GM21717 (cell line): ENCODE data around the gene KIF18B.
A peak's percentile ranks its signal among the peaks of the same experiment; 100 is the strongest.

Experiments used
- ATAC-seq: cut with Tn5 transposase; IDR thresholded peaks from one replicate; pipeline ENCODE4 v1.9.1; 2021; ENCODE audit warnings: mild to moderate bottlenecking, moderate library complexity; ENCODE audit not compliant: unreplicated experiment

KIF18B gene

GRCh38 chr17:44947461-44948314, at the start of gene KIF18B:
TSS of gene KIF18B (minus strand) at chr17:44947773. CDS start at chr17:44936344, 11,429 bp downstream.
- peak; percentile 79 for ATAC-seq

- ATAC-seq: no peak
Observed at GRCh38 chr17:44996304-44996703, 48.7 kb upstream of the KIF18B start.

- no peak for ATAC-seq
Observed at GRCh38 chr17:44995436-44996001, 47.9 kb upstream of the KIF18B start.

- no peak for ATAC-seq
Observed at GRCh38 chr17:44992242-44992939, 44.8 kb upstream of the KIF18B start.

- ATAC-seq: no peak
Observed at GRCh38 chr17:44990994-44991393, 43.4 kb upstream of the KIF18B start.

- no peak for ATAC-seq
Observed at GRCh38 chr17:44989552-44990138, 42.1 kb upstream of the KIF18B start.

- no peak for ATAC-seq
Observed at GRCh38 chr17:44988044-44988942, 40.7 kb upstream of the KIF18B start.

GRCh38 chr17:44983563-44983962, 36.0 kb upstream of the KIF18B start:
- no peak for ATAC-seq

- ATAC-seq: no peak
Observed at GRCh38 chr17:44982113-44982702, 34.6 kb upstream of the KIF18B start.

GRCh38 chr17:44981221-44981968, 33.8 kb upstream of the KIF18B start:
- no peak for ATAC-seq

GRCh38 chr17:44979426-44979995, 31.9 kb upstream of the KIF18B start:
- ATAC-seq: no peak

GRCh38 chr17:44978807-44979206, 31.2 kb upstream of the KIF18B start:
- no peak for ATAC-seq

- ATAC-seq: no peak
Observed at GRCh38 chr17:44977814-44978550, 30.4 kb upstream of the KIF18B start.

GRCh38 chr17:44977065-44977464, 29.5 kb upstream of the KIF18B start:
- no peak for ATAC-seq

GRCh38 chr17:44976206-44976605, 28.6 kb upstream of the KIF18B start:
- ATAC-seq: no peak

GRCh38 chr17:44972953-44973352, 25.4 kb upstream of the KIF18B start:
- no peak for ATAC-seq

- no peak for ATAC-seq
Observed at GRCh38 chr17:44971776-44972483, 24.4 kb upstream of the KIF18B start.
